SJSA1 (cell line): ENCODE data around the gene PCDHGA4. TPM values are rescaled to one million over a fixed set of nuclear protein-coding genes. Genes with fewer than 3 reads are reported as not detected.
"Not testable (repeated sequence)": the region's sequence is repeated elsewhere in the genome, so short reads cannot be mapped to it uniquely, and the experiment has no call there.

Experiments
- DNase-seq, 2 experiments: peaks; one replicate each; pipeline ENCODE4 v3.0.0-alpha.2; 2015 to 2020; ENCODE audit warnings: low spot score in 2 of 2, low read depth in 1 of 2
- H3K27ac ChIP-seq: fragments of 250-450 bp; sonication (Bioruptor Pico); 2 replicates; pipeline ENCODE4 v1.5.1; 2020; ENCODE audit warnings: mild to moderate bottlenecking, moderate library complexity
- H3K27me3 ChIP-seq: fragments of 250-450 bp; sonication (Bioruptor Pico); replicated peaks from 2 replicates; pipeline ENCODE4 v1.5.1; 2020; ENCODE audit warnings: mild to moderate bottlenecking, moderate library complexity
- H3K36me3 ChIP-seq: fragments of 250-450 bp; sonication (Bioruptor Pico); 2 replicates; pipeline ENCODE4 v1.5.1; 2020; ENCODE audit warnings: mild to moderate bottlenecking
- H3K4me1 ChIP-seq: fragments of 250-450 bp; sonication (Bioruptor Pico); replicated peaks from 2 replicates; pipeline ENCODE4 v1.6.1; 2021; ENCODE audit warnings: mild to moderate bottlenecking
- H3K4me3 ChIP-seq: fragments of 250-450 bp; sonication (Bioruptor Pico); 2 replicates; pipeline ENCODE4 v1.5.1; 2020; ENCODE audit warnings: mild to moderate bottlenecking
- H3K9me3 ChIP-seq: fragments of 250-450 bp; sonication (Bioruptor Pico); replicated peaks from 2 replicates; pipeline ENCODE4 v1.5.1; 2020; ENCODE audit warnings: mild to moderate bottlenecking
- total RNA-seq: library from RNA; depleted of rRNA; stranded (reverse); fragments of >200 nt; shearing (Covaris generic); gene quantifications from 2 replicates; pipeline ENCODE4 v1.2.3, GENCODE V29; 2014

The PCDHGA4 gene
- total RNA-seq, 1 experiment from 2014 or later: 1.7 TPM

DNA sequence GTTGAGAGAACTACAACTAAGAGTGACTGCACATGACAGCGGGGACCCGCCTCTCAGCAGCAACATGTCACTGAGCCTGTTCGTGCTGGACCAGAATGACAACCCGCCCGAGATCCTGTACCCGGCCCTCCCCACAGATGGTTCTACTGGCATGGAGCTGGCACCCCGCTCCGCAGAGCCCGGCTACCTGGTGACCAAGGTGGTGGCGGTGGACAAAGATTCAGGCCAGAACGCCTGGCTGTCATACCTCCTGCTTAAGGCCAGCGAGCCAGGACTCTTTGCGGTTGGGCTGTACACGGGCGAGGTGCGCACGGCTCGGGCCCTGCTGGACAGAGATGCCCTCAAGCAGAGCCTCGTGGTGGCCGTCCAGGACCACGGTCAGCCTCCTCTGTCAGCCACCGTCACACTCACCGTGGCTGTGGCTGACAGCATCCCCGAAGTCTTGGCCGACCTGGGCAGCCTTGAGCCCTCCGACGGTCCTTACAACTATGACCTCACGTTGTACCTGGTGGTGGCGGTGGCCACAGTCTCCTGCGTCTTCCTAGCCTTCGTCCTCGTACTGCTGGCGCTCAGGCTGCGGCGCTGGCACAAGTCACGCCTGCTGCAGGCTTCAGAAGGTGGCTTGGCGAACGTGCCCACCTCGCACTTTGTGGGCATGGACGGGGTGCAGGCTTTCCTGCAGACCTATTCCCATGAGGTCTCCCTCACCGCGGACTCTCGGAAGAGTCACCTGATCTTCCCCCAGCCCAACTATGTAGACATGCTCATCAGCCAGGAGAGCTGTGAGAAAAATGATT, 29.8 kb downstream of the PCDHGA4 start:
- DNase-seq: no peak
- Histone ChIP-seq H3K9me3 (peaks cover 39% of the 10 kb centered on the region), H3K4me3 (no peak overlapping the region)

DNA sequence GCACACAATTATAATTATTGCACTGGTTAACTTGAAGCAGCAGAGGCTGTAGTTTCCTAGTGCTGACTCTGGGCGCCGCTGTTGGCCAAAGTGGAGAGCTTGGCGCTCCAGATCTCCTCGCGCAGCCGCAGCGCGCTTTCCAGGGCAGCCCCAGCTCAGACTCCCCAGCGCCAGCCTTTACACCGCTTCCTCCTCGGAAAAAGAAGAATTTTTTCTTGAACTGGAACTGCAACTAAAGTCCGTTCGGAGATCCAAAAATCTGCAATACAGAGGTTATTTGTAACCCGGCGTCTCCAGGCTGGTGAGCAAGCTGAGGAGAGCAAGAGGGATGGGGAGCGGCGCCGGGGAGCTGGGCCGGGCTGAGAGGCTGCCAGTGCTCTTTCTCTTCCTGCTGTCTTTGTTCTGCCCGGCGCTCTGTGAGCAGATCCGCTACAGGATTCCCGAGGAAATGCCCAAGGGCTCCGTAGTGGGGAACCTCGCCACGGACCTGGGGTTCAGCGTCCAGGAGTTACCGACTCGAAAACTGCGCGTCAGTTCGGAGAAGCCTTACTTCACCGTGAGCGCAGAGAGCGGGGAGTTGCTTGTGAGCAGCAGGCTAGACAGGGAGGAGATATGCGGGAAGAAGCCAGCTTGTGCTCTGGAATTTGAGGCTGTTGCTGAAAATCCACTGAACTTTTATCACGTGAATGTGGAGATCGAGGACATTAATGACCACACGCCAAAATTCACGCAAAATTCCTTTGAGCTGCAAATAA, 32.9 kb downstream of the PCDHGA4 start, which contains the start of gene PCDHGB4:
TSS of gene PCDHGB4 (plus strand) at position 142 of the 755 bp plus-strand sequence. CDS start at position 329, 187 bp downstream.
- H3K9me3 ChIP-seq: peaks cover 43% of the 10 kb centered on the region
- DNase-seq, H3K27ac ChIP-seq, H3K36me3 ChIP-seq, H3K4me1 ChIP-seq, H3K4me3 ChIP-seq, H3K27me3 ChIP-seq: not testable (repeated sequence)

More for the DNA sequence above, 29.8 kb downstream of the PCDHGA4 start:
- no peaks in the 10 kb centered on the region for H3K27me3 ChIP-seq
- no peaks in the 10 kb centered on the region for H3K4me1 ChIP-seq
- no peaks in the 10 kb centered on the region for H3K36me3 ChIP-seq
- no peak overlapping the region for H3K27ac ChIP-seq

DNA sequence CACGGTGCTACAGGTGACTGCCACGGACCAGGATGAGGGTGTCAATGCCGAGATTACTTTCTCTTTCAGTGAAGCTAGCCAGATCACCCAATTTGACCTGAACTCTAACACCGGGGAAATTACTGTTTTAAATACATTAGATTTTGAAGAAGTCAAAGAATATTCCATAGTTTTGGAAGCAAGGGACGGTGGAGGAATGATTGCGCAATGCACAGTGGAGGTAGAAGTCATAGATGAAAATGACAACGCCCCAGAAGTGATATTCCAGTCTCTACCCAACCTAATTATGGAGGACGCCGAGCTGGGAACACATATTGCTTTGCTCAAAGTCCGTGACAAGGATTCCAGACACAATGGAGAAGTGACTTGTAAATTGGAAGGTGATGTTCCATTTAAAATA, 33.8 kb downstream of the PCDHGA4 start:
- Histone ChIP-seq H3K4me1 (no peaks in the 10 kb centered on the region), H3K9me3 (peaks cover 36% of the 10 kb centered on the region), H3K4me3 (no peak overlapping the region), H3K36me3 (no peaks in the 10 kb centered on the region), H3K27me3 (no peaks in the 10 kb centered on the region), H3K27ac (no peak overlapping the region)
- DNase-seq: no peak

DNA sequence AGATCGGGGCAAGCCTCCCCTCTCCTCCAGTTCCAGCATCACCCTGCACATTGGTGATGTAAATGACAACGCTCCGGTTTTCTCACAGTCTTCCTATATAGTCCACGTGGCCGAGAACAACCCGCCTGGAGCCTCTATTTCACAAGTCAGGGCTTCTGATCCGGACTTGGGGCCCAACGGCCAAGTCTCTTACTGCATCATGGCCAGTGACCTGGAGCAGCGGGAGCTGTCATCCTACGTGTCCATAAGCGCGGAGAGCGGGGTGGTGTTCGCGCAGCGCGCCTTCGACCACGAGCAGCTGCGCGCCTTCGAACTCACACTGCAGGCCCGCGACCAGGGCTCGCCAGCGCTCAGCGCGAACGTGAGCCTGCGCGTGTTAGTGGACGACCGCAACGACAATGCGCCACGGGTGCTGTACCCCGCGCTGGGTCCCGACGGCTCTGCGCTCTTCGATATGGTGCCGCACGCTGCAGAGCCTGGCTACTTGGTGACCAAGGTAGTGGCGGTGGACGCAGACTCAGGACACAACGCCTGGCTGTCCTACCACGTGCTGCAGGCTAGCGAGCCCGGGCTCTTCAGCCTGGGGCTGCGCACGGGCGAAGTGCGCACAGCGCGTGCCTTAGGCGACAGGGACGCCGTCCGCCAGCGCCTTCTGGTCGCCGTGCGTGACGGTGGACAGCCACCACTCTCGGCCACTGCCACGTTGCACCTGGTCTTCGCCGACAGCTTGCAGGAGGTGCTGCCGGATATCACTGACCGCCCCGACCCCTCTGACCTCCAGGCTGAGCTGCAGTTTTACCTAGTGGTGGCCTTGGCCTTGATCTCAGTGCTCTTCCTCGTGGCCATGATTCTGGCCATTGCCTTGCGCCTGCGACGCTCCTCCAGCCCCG, 34.6 kb downstream of the PCDHGA4 start:
- DNase-seq: no peak
- Histone ChIP-seq H3K36me3 (no peaks in the 10 kb centered on the region), H3K4me3 (no peak overlapping the region), H3K9me3 (peaks cover 37% of the 10 kb centered on the region), H3K27me3 (no peaks in the 10 kb centered on the region), H3K27ac (no peak overlapping the region), H3K4me1 (no peaks in the 10 kb centered on the region)

DNA sequence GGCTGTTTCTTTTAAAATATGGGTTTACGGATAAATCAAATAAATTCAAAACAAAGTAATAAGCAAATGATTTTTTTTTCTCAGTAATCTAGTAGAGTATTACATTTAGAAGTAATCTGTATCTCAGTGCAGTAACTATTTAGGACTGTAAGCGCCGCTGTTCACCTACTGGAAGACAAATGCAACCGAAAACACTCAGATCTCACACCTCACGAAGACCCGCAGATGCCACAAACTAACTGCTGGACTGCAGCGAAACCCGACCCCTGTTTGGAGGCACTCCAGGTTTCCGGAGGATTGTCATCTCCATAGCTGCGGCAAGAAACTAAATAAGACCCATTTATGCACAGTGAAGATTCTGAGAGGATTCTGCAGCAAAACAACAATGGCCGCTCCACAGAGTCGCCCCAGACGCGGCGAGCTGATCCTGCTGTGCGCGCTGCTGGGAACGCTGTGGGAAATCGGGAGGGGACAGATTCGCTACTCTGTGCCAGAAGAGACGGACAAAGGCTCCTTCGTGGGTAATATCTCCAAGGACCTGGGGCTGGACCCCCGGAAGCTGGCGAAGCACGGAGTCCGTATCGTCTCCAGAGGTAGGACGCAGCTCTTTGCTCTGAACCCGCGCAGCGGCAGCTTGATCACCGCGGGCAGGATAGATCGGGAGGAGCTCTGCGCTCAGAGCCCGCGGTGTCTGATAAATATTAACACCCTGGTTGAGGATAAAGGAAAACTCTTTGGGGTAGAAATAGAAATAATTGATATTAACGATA, 37.8 kb downstream of the PCDHGA4 start, which contains the start of gene PCDHGA8:
TSS of gene PCDHGA8 (plus strand) at position 205 of the 770 bp plus-strand sequence. CDS start at position 386, 181 bp downstream.
- H3K9me3 ChIP-seq: peaks cover 40% of the 10 kb centered on the region
- no peaks in the 10 kb centered on the region for H3K4me1 ChIP-seq
- no peaks in the 10 kb centered on the region for H3K27me3 ChIP-seq
- H3K27ac ChIP-seq: no peak within 1 kb of the TSS
- no peak for DNase-seq
- H3K4me3 ChIP-seq: no peak within 1 kb of the TSS
- no peaks in the 10 kb centered on the region for H3K36me3 ChIP-seq

DNA sequence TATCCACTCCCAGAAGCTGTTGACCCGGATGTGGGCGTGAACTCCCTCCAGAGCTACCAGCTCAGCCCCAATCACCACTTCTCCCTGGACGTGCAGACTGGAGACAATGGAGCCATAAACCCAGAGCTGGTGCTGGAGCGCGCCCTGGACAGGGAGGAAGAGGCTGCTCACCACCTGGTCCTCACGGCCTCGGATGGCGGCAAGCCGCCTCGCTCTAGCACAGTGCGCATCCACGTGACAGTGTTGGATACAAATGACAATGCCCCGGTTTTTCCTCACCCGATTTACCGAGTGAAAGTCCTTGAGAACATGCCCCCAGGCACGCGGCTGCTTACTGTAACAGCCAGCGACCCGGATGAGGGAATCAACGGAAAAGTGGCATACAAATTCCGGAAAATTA, 38.4 kb downstream of the PCDHGA4 start:
- H3K27me3 ChIP-seq: no peaks in the 10 kb centered on the region
- no peak for DNase-seq
- H3K9me3 ChIP-seq: peaks cover 39% of the 10 kb centered on the region
- no peak overlapping the region for H3K27ac ChIP-seq
- H3K4me1 ChIP-seq: no peaks in the 10 kb centered on the region
- no peaks in the 10 kb centered on the region for H3K36me3 ChIP-seq
- no peak overlapping the region for H3K4me3 ChIP-seq

DNA sequence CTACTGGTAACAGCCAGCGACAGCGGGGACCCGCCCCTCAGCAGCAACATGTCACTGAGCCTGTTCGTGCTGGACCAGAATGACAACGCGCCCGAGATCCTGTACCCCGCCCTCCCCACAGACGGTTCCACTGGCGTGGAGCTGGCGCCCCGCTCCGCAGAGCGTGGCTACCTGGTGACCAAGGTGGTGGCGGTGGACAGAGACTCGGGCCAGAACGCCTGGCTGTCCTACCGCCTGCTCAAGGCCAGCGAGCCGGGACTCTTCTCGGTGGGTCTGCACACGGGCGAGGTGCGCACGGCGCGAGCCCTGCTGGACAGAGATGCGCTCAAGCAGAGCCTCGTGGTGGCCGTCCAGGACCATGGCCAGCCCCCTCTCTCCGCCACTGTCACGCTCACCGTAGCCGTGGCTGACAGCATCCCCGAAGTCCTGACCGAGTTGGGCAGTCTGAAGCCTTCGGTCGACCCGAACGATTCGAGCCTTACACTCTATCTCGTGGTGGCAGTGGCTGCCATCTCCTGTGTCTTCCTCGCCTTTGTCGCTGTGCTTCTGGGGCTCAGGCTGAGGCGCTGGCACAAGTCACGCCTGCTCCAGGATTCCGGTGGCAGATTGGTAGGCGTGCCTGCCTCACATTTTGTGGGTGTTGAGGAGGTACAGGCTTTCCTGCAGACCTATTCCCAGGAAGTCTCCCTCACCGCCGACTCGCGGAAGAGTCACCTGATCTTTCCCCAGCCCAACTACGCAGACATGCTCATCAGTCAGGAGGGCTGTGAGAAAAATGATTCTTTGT, 39.8 kb downstream of the PCDHGA4 start:
- H3K27ac ChIP-seq, H3K27me3 ChIP-seq, H3K4me3 ChIP-seq, H3K4me1 ChIP-seq, H3K36me3 ChIP-seq, DNase-seq: not testable (repeated sequence)
- H3K9me3 ChIP-seq: peaks cover 39% of the 10 kb centered on the region

DNA sequence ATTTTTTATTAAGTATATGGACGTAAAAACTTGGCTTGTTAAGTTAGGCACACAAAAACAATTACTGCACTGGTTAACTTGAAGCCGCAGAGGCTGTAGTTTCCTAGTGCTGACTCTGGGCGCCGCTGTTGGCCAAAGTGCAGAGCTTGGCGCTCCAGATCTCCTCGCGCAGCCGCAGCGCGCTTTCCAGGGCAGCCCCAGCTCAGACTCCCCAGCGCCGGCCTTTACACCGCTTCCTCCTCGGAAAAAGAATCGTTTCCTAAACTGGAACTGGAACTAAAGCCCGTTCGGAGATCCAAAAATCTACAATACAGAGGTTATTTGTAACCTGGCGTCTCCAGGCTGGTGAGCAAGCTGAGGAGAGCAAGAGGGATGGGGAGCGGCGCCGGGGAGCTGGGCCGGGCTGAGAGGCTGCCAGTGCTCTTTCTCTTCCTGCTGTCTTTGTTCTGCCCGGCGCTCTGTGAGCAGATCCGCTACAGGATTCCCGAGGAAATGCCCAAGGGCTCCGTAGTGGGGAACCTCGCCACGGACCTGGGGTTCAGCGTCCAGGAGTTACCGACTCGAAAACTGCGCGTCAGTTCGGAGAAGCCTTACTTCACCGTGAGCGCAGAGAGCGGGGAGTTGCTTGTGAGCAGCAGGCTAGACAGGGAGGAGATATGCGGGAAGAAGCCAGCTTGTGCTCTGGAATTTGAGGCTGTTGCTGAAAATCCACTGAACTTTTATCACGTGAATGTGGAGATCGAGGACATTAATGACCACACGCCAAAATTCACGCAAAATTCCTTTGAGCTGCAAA, 43.1 kb downstream of the PCDHGA4 start, which contains the start of gene PCDHGB5:
TSS of gene PCDHGB5 (plus strand) at position 192 of the 796 bp plus-strand sequence. CDS start at position 373, 181 bp downstream.
- not testable (repeated sequence) for H3K4me1 ChIP-seq, H3K27ac ChIP-seq, DNase-seq, H3K4me3 ChIP-seq, H3K27me3 ChIP-seq, H3K36me3 ChIP-seq
- peaks cover 41% of the 10 kb centered on the region for H3K9me3 ChIP-seq

DNA sequence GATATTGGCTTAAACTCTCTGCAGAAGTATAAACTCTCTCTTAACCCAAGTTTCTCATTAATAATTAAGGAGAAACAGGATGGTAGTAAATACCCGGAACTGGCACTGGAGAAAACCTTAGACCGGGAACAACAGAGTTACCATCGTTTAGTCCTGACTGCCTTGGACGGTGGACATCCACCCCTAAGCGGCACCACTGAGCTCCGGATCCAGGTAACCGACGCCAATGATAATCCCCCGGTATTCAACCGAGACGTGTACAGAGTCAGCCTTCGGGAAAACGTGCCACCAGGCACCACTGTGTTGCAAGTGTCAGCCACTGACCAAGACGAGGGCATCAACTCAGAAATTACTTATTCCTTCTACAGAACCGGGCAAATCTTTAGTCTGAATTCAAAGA, 43.8 kb downstream of the PCDHGA4 start:
- no peak for DNase-seq
- no peaks in the 10 kb centered on the region for H3K27me3 ChIP-seq
- no peak overlapping the region for H3K27ac ChIP-seq
- peaks cover 40% of the 10 kb centered on the region for H3K9me3 ChIP-seq
- no peaks in the 10 kb centered on the region for H3K4me1 ChIP-seq
- no peaks in the 10 kb centered on the region for H3K36me3 ChIP-seq
- no peak overlapping the region for H3K4me3 ChIP-seq

DNA sequence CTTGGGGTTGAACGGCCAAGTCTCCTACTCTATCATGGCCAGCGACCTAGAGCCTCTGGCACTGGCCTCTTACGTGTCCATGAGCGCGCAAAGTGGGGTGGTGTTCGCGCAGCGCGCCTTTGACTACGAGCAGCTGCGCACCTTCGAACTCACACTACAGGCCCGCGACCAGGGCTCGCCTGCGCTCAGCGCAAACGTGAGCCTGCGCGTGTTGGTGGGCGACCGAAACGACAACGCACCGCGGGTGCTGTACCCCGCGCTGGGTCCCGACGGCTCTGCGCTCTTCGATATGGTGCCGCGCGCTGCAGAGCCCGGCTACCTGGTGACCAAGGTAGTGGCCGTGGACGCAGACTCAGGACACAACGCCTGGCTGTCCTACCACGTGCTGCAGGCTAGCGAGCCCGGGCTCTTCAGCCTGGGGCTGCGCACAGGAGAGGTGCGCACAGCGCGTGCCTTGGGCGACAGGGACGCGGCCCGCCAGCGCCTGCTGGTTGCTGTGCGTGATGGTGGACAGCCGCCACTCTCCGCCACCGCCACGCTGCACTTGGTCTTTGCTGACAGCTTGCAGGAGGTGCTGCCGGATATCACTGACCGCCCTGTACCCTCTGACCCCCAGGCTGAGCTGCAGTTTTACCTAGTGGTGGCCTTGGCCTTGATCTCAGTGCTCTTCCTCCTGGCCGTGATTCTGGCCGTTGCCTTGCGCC, 44.9 kb downstream of the PCDHGA4 start:
- Histone ChIP-seq H3K4me3 (no peak overlapping the region), H3K9me3 (peaks cover 31% of the 10 kb centered on the region), H3K36me3 (no peaks in the 10 kb centered on the region), H3K27me3 (no peaks in the 10 kb centered on the region), H3K4me1 (no peaks in the 10 kb centered on the region), H3K27ac (no peak overlapping the region)
- DNase-seq: no peak

DNA sequence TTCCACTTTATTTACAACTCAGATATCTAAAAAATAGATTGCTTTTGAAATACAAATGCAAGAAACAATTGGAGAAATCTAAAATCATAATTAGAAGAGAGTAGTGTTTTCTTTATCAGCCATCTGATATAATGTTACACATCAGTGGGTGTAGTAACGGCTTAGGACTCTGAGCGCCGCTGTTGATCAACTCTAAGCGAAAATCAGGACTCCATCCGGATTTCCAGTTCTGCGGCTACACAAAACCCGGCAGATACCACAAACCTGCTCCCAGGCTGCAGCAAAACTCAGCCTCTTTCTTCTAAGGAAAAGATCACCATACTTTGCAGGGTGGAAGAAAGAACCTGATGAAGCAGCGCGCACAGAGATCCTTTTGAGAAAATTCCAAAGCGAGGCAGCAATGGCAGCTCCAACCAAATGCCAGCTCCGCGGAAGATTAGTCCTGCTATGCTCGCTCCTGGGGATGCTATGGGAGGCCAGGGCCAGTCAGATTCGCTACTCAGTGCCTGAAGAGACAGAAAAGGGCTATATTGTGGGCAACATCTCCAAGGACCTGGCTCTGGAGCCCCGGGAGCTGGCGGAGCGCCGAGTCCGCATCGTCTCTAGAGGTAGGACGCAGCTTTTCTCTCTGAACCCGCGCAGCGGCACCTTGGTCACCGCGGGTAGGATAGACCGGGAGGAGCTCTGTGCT, 47.9 kb downstream of the PCDHGA4 start, which contains the start of gene PCDHGA9:
TSS of gene PCDHGA9 (plus strand) at position 226 of the 691 bp plus-strand sequence. CDS start at position 401, 175 bp downstream.
- Histone ChIP-seq H3K27me3 (no peaks in the 10 kb centered on the region), H3K4me1 (no peaks in the 10 kb centered on the region), H3K27ac (no peak within 1 kb of the TSS), H3K36me3 (no peaks in the 10 kb centered on the region), H3K9me3 (peaks cover 20% of the 10 kb centered on the region), H3K4me3 (no peak within 1 kb of the TSS)
- no peak for DNase-seq
